ENCODE results near the gene HSPB2.
"Not testable (repeated sequence)": the region's sequence is repeated elsewhere in the genome, so short reads cannot be mapped to it uniquely, and the experiment has no call there.

Gene HSPB2

GRCh38 chr11:111912535-111912934 lies at the start of gene HSPB2:
TSS of gene HSPB2 (plus strand) at chr11:111912734. CDS start at chr11:111912830, 96 bp downstream.
- DNase-seq (ENCODE audit: low read depth in 2 of 2) = no peak

GRCh38 chr11:111870113-111870512 lies 42.4 kb upstream of the HSPB2 start:
- no peak for DNase-seq (ENCODE audit: low read depth in 2 of 2)

- DNase-seq (ENCODE audit: low read depth in 2 of 2) = no peak
Measured at GRCh38 chr11:111870522-111870885, 42.0 kb upstream of the HSPB2 start.

- peak; percentile 72 to 77 for DNase-seq (ENCODE audit: low read depth in 2 of 2)
Measured at GRCh38 chr11:111870886-111871692, 41.4 kb upstream of the HSPB2 start, which contains the start of gene ALG9. TSS of gene ALG9 (minus strand) at chr11:111871581. CDS start at chr11:111871482, 99 bp downstream.

- DNase-seq (ENCODE audit: low read depth in 2 of 2) = no peak
Measured at GRCh38 chr11:111871693-111872161, 40.8 kb upstream of the HSPB2 start.

- DNase-seq (ENCODE audit: low read depth in 2 of 2) = no peak
Measured at GRCh38 chr11:111878385-111878848, 34.1 kb upstream of the HSPB2 start.

- DNase-seq (ENCODE audit: low read depth in 2 of 2) = peak; percentile 89 to 90
Measured at GRCh38 chr11:111878849-111879636, 33.5 kb upstream of the HSPB2 start, which contains the start of the genes CFAP68 and FDXACB1. TSS of gene CFAP68 (plus strand) at chr11:111879541. CDS start at chr11:111879561, 20 bp downstream. TSS of gene FDXACB1 (minus strand) at chr11:111879165. CDS start at chr11:111879132, 33 bp downstream.

GRCh38 chr11:111879637-111879960 lies 32.9 kb upstream of the HSPB2 start:
- DNase-seq (ENCODE audit: low read depth in 2 of 2) = no peak

GRCh38 chr11:111882202-111882601 lies 30.3 kb upstream of the HSPB2 start:
- no peak for DNase-seq (ENCODE audit: low read depth in 2 of 2)

GRCh38 chr11:111885053-111885452 lies 27.5 kb upstream of the HSPB2 start:
- not testable (repeated sequence) for DNase-seq (ENCODE audit: low read depth in 2 of 2)

GRCh38 chr11:111886032-111886431 lies 26.5 kb upstream of the HSPB2 start:
- DNase-seq (ENCODE audit: low read depth in 2 of 2) = no peak

- no peak for DNase-seq (ENCODE audit: low read depth in 2 of 2)
Measured at GRCh38 chr11:111886844-111887243, 25.7 kb upstream of the HSPB2 start.

- no peak for DNase-seq (ENCODE audit: low read depth in 2 of 2)
Measured at GRCh38 chr11:111905411-111905810, 7.1 kb upstream of the HSPB2 start.

GRCh38 chr11:111906680-111907079 lies 5.9 kb upstream of the HSPB2 start:
- no peak for DNase-seq (ENCODE audit: low read depth in 2 of 2)

GRCh38 chr11:111908639-111909305 lies 3.8 kb upstream of the HSPB2 start:
- DNase-seq (ENCODE audit: low read depth in 2 of 2) = no peak

GRCh38 chr11:111909378-111909777 lies 3.2 kb upstream of the HSPB2 start:
- DNase-seq (ENCODE audit: low read depth in 2 of 2) = no peak

GRCh38 chr11:111910676-111911562 lies 1.6 kb upstream of the HSPB2 start:
- no peak for DNase-seq (ENCODE audit: low read depth in 2 of 2)

GRCh38 chr11:111911563-111912401 lies 752 bp upstream of the HSPB2 start, which contains the start of gene CRYAB:
TSS of gene CRYAB (minus strand) at chr11:111911770. CDS start at chr11:111911724, 46 bp downstream.
- DNase-seq (ENCODE audit: low read depth in 2 of 2) = no peak

- DNase-seq (ENCODE audit: low read depth in 2 of 2) = no peak
Measured at GRCh38 chr11:111913031-111913861, 712 bp downstream of the HSPB2 start.

Measured in stimulated activated CD8-positive, alpha-beta memory T cell treated with anti-CD3 and anti-CD28 coated beads, Interleukin-15, amount 100 ng/mL, for 4 hours (primary cell).